Ishikawa (cell line): Measurements from ENCODE around the gene LRTM2.

Experiments used
- FOXM1 ChIP-seq: IDR thresholded peaks from 2 replicates; pipeline ENCODE4 v1.6.1; 2012; ENCODE audit warnings: low read depth, borderline replicate concordance
- MAX ChIP-seq: IDR thresholded peaks from 2 replicates; pipeline ENCODE4 v1.6.1; 2012
- REST ChIP-seq: IDR thresholded peaks from 2 replicates; pipeline ENCODE4 v1.6.1; 2012; ENCODE audit warnings: low read depth, mild to moderate bottlenecking
- USF1 ChIP-seq: IDR thresholded peaks from 2 replicates; pipeline ENCODE4 v1.6.1; 2012
- YY1 ChIP-seq: IDR thresholded peaks from 2 replicates; pipeline ENCODE4 v1.6.1; 2012; ENCODE audit warnings: low read depth

- no peak for TF ChIP-seq USF1
- TF ChIP-seq YY1, result no peak
- TF ChIP-seq REST, result no peak
- TF ChIP-seq FOXM1, result no peak
- no peak for TF ChIP-seq MAX
Measured at GRCh38 chr12:1880153-1880845, 59.9 kb downstream of the LRTM2 start.
